GM19324 (cell line): ENCODE results near the gene HOXD10.

Experiments
- ATAC-seq: cut with Tn5 transposase; IDR thresholded peaks from one replicate; pipeline ENCODE4 v1.9.1; 2021; ENCODE audit warnings: mild to moderate bottlenecking, moderate library complexity; ENCODE audit not compliant: unreplicated experiment, low FRiP score

Gene HOXD10

DNA sequence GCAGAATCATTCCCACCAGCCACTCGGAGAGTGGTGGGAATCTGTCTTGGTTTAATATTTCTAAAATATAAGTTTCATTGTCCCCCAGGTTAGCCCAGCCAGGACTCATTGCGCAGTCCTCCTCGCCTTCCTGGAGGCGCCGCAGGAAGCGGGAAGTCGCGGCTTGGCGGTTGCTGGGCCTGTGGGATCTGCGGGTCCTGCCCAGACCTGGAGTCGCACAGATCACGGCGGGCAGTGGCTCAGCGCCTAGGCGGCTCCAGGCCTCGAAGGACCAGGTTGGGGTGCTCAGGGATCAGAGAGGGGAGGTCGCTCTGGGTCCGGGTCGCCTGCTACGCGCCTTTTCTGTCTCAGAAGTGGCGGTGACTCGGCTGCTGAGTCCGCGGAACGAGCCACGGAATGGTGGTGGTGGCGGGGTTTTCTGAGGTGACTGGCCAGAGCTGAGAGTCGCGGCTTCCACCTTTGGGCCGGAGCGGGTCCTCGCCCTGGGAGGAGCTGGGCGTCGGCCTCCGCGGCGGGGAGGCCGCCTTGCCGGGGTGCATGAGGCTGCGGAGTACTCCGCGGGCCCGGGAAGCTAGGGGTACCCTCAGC, 43.2 kb downstream of the HOXD10 start:
- no peak for ATAC-seq

DNA sequence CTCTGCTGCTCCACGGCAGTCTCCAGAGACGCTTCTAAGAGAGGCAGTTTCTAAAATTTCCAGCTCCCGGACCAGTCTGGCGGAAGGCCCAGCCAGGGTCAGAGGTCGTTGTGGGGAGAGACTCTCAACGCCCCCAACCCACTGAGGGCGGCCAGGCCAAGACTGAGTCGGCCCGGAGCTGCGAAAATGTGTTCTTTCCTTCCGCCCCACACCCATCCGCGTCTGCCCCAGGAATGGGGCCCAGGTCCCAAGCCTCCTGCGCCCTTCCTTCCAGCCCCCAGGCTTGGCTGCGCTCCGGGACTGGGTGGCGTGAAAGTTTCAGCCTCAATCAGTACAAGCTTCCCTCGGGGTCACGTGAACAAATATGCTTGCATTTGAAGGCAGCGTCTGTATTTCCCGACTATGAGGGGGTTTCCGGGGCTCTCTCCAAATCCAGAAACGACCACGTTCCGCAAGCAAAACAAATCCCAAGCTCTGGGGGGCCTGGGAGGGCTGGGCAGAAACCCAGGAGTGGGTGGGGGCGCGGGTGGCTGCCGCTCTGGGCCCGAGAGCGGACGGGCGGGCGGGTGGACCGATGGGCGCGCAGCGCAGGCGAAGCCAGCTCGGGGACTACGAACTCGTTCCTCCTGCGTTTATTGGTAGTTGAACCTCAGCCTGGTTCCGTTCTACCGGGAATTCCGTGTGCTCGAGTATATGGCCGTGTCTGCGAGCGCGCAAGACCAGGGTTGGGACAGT, 43.8 kb downstream of the HOXD10 start:
- no peak for ATAC-seq

DNA sequence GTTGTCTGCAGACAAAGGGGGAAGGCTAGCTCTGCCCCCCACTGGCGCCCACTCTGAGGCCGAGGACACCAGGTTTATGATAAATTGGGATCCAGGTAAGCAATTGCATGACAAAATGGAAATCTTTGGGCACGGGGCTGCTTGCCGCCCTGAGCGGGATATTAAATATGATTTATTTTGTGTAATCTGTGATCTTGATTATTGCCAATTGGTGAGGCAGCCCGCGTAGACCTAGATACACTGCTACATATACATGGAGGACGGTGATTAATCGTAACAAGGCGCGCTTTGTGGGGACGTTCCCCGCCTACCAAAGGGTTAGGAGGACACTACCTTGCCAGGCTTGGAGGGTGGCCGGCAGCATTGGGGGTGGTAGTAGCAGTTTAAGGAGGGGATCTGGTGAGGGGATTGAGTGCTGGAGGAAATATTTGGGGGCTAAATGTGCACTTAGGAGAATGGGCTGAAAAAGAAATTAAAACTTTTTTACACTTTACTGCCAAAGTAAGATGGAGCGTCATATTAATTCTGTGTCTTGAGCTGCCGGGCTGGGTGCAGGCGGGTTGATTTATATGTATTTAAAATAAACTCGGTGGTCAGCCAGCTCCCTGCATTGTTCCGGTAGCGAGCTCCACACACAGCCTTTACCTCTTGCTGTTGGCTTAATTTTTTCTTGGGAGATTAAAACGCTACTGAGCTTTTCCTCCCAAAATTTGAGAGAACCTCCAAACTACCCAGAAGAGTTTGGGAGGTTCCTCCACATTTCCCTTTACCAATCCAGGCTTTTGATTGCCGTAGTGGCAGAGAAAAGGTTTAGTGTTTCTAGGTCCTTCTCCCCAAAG, 44.6 kb downstream of the HOXD10 start:
- no peak for ATAC-seq

DNA sequence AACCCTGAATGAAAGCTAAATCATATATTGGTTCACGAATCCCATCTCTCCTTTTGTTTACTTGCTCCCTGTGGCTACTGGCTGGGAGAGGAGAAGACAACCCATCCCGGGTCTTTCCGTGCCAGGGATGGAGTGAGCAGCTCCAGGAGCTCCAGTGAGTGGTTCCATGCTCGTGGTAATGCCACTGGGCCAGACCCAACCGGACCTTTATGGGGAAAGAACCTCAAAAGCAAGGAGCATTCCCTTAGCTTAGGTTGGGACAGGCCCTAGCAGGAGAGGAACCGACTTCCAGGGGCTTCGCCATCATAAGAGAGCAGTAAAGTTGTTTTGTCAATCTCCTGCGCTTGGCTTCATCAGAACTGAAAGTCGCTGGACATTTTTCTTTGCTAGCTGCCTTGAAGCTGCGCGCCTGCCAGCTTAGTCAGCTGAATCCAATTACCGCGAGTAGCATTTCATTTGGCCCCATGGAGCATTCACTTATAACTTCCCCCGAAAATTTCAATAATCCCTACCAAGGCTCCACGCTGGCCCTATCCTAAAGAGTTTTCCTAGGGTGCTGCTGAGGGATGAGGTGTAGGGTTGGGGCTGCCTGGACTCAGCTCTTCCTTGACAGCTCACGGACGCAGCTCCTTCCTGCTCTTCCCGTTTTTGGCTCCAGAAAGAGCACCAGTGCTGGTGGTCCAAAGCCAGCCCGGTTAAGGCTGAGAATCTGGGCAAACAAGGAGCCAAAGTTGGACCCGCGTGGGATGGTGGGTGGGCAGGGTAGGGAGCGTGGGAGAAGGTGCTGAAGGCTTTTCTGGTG, 45.4 kb downstream of the HOXD10 start:
- no peak for ATAC-seq

DNA sequence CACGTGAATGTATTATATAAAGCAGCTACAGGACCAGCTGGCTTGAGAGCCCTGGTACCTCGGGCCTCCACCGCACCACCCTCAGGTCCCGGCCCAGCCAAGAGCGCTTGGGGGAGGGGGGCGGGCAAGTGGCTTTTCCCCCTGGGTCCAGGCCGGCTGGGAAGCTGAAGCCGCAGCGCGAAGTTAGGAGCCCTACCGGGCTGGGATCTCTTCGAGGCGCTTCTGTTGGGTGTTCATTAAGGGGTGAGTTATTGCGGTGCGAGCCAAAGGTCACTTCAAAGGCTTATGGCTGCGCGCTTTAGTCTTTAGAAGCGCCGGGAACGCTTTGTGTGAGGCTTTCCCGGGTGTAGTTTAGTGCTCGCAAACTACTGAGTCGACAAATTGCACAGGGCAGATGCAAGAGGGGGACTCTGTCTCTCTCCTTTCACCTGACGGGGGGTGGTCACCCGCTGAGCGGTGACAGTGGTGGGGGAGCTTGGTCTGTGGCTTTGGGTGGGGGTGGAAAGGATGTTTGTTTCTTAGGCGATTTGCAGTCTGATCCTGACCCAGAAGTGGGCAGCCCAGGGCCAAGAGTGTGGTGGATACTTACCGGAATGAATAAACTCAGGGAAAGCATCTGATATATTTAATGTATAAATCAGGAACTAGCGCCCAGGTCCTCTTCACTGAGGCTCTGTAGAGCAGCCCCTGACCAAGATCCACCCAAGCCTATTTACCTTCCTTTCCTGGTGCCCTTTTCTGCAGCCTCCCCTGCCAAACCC, 46.5 kb downstream of the HOXD10 start:
- ATAC-seq = no peak

DNA sequence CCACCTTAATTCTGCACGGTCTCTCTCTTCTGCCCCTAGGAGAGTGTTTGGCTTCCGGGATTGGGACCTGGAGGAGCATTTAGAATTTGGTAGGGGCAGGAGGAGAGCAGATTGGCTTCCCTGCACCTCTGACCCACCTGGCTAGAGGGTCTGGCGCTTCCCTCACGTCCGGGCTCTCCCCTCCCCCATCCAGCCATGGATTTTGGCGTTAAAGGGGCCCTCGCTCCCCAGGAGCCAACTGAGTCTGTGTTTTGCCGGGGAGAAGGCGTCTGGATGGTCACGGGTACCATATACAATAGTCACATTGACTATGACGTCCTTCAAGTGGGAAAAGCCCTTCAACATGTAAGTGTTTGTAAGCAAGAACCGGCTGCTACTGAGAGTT, 47.1 kb downstream of the HOXD10 start:
- no peak for ATAC-seq

DNA sequence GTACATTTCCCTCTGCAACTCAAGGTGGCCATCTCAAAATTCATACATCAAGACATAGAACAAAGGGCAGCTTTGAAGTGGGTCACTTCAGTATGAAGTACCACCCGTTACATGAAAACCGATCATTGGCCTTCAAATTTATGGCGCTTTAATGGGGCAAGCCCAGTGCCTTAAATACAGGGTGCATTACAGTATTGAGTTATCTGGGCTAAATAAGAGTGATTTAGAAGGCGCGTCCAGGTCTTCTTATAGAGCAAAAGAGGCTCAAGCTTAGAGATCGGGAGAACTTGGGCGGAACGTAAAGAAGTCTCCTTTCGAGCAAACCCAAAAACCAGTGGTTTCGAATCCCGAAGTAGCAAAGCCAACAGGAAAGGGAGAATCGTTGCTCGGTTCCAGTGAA, 47.6 kb downstream of the HOXD10 start:
- no peak for ATAC-seq

DNA sequence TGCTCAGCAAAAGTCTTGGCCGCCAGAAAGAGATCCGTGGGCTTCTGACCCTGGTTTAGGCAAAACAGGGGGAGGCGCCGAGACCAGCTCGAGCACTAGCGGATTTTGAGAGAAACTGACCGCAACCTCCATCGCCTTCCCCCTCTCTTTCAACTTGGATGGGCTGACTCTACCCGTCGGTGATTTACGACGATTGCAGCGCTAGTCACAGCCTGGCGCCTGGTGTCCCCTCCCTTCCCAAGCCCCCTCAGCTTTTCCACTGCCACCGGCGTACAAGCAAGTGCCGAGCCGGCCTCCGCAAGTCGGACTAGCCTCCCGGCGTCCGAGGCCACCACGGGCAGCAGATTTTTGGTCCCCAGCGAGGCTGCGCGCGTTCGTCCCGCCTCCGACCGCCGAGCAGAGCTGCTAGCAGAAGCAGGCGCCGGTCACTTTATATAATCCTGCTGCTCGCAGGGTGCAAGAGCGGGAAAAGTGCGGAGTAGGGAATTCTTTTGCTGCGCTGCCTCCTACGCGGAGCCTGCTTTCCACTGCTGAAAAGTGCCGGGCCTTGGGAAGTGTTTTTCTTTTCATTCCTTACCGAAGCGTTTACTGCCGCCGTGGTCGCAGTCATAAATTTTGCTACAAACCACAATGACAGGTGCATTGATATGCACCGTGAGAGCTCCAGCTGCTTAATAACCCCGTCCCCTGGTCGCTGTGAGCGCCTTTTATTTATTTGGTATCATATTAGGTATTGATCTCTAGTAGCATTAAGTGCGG, 48.2 kb downstream of the HOXD10 start:
- no peak for ATAC-seq

DNA sequence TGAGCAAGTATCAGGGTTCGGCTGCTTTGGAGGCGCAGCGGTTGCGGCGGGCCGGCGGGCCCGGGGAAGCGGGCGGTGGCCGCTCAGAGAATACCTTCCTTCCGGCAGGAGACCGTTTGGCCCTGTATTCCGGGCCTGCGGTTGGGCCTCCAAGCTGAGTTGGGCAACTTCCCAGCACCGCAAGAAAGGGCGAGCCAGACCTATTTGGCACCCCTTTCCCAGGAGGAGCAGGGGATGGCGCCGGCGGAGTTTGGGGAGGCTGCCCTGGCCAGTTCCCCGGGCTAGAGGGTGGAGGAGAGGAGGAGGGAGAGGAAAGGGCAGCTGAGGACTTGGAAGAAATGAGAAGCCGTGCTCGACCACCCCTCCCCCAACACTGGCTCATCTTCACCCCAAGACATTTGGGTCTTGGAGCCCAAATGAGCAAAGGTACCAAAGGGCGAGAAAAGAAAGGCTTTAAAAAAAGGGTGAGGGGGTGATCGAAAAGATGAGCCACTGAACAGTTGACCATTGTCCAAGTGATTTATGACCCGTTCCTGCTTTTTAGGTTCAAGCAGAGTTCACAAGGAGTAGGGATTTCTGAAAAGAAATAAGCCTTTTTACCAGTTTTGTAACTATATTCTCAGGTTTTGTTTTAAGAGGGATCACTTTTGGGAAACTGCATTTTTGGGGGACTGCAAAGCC, 48.9 kb downstream of the HOXD10 start:
- ATAC-seq = no peak

DNA sequence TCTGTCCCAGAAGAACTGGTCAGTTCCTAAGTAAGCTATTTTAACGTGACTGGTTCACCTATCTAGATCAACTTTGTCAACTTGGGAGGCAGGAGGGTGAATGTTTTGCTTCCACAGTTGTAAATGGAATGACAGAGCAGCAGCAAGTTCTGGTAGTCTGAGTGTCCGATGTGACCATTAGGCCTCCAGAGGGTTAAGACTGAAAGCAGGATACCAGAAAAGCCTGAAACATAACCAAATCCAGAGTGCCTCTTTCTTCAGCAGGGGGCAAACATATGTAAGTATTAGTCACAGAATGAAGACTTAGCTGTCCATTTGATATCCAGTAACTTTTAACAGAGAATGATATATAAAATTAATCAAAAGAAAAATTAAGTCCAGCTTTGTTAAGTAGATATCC, 49.7 kb downstream of the HOXD10 start:
- no peak for ATAC-seq

DNA sequence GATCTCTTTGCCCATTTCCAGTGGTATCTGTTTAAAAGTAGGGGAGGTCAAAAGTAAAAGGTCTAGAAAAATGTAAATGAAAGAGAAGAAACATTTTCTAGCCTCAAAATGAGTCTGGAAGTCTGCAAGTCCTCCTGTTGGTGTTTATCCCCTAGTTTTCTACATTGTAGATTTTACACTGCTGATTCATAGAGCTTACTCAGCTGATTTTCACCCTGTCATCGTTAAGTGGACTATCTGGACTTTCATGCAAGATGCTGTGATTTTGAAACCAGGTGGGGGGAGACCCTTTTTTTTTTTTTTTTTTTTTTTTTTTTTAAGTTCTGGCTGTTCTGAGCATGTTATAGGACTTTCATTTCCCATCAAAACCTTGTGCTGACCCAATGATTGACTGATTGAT, 50.8 kb downstream of the HOXD10 start:
- ATAC-seq = no peak

DNA sequence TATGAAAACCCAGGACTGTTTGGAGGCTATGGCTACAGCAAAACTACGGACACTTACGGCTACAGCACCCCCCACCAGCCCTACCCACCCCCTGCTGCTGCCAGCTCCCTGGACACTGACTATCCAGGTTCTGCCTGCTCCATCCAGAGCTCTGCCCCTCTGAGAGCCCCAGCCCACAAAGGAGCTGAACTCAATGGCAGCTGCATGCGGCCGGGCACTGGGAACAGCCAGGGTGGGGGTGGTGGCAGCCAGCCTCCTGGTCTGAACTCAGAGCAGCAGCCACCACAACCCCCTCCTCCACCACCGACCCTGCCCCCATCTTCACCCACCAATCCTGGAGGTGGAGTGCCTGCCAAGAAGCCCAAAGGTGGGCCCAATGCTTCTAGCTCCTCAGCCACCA, 52.6 kb downstream of the HOXD10 start:
- ATAC-seq = no peak
